Mononuclear cell (primary cell): ENCODE data around the gene TRPV6. TPM values are rescaled to one million over a fixed set of nuclear protein-coding genes. Genes with fewer than 3 reads are reported as not detected.

Source experiments
- H3K27me3 ChIP-seq: 2 replicates; pipeline ENCODE4 v1.6.0; 2011; ENCODE audit warnings: low read length, control low read depth; ENCODE audit not compliant: insufficient read depth
- H3K4me1 ChIP-seq: 2 replicates; pipeline ENCODE4 v1.5.1; 2011; ENCODE audit warnings: mild to moderate bottlenecking, low read length, control low read depth; ENCODE audit not compliant: insufficient read depth
- H3K4me3 ChIP-seq: 2 replicates; pipeline ENCODE4 v1.5.1; 2011; ENCODE audit warnings: mild to moderate bottlenecking, low read length, moderate library complexity
- H3K9me3 ChIP-seq: 2 replicates; pipeline ENCODE4 v1.5.1; 2011; ENCODE audit warnings: low read depth, mild to moderate bottlenecking, control low read depth, low read length
- total RNA-seq: library from RNA; depleted of rRNA; stranded (reverse); fragments of >200 nt; gene quantifications from one replicate; pipeline ENCODE4 v1.2.3, GENCODE V29; 2012

Gene TRPV6
- total RNA-seq, 1 donor: 0.10 TPM

GRCh38 chr7:142860968-142861367 is 24.6 kb downstream of the TRPV6 start:
- H3K4me3 ChIP-seq: no peak overlapping the region
- peaks cover 7% of the 10 kb centered on the region for H3K4me1 ChIP-seq
- no peaks in the 10 kb centered on the region for H3K27me3 ChIP-seq
- no peaks in the 10 kb centered on the region for H3K9me3 ChIP-seq

- H3K9me3 ChIP-seq: no peaks in the 10 kb centered on the region
- H3K4me3 ChIP-seq: no peak overlapping the region
- no peaks in the 10 kb centered on the region for H3K27me3 ChIP-seq
- H3K4me1 ChIP-seq: peaks cover 12% of the 10 kb centered on the region
These were observed 25.7 kb downstream of the TRPV6 start for GRCh38 chr7:142859829-142860228.

- H3K27me3 ChIP-seq: no peaks in the 10 kb centered on the region
- no peaks in the 10 kb centered on the region for H3K9me3 ChIP-seq
- H3K4me1 ChIP-seq: peaks cover 12% of the 10 kb centered on the region
- no peak overlapping the region for H3K4me3 ChIP-seq
These were observed 26.1 kb downstream of the TRPV6 start for GRCh38 chr7:142859411-142859810.

- H3K4me1 ChIP-seq: peaks cover 20% of the 10 kb centered on the region
- H3K27me3 ChIP-seq: no peaks in the 10 kb centered on the region
- no peak overlapping the region for H3K4me3 ChIP-seq
- H3K9me3 ChIP-seq: no peaks in the 10 kb centered on the region
These were observed 27.9 kb downstream of the TRPV6 start for GRCh38 chr7:142857625-142858024.

GRCh38 chr7:142856565-142857245 is 28.8 kb downstream of the TRPV6 start:
- no peak overlapping the region for H3K4me3 ChIP-seq
- H3K9me3 ChIP-seq: no peaks in the 10 kb centered on the region
- no peaks in the 10 kb centered on the region for H3K27me3 ChIP-seq
- H3K4me1 ChIP-seq: peaks cover 20% of the 10 kb centered on the region

- Histone ChIP-seq H3K27me3 (no peaks in the 10 kb centered on the region), H3K9me3 (no peaks in the 10 kb centered on the region), H3K4me3 (peak overlapping the region; percentile 84), H3K4me1 (peaks cover 20% of the 10 kb centered on the region)
These were observed 29.6 kb downstream of the TRPV6 start for GRCh38 chr7:142855756-142856564.

- no peaks in the 10 kb centered on the region for H3K27me3 ChIP-seq
- H3K9me3 ChIP-seq: no peaks in the 10 kb centered on the region
- H3K4me1 ChIP-seq: peaks cover 20% of the 10 kb centered on the region
- H3K4me3 ChIP-seq: peak overlapping the region; percentile 84
These were observed 30.3 kb downstream of the TRPV6 start for GRCh38 chr7:142855114-142855743.

GRCh38 chr7:142854372-142855113 is 31.0 kb downstream of the TRPV6 start, which contains the start of gene EPHB6:
Gene EPHB6, plus strand, starts transcription at chr7:142855076. Its CDS starts 8,152 bp downstream, at chr7:142863228.
- H3K4me3 ChIP-seq: peak within 1 kb of the TSS; percentile 84
- H3K27me3 ChIP-seq: no peaks in the 10 kb centered on the region
- no peaks in the 10 kb centered on the region for H3K9me3 ChIP-seq
- H3K4me1 ChIP-seq: peaks cover 20% of the 10 kb centered on the region

GRCh38 chr7:142853739-142854371 is 31.7 kb downstream of the TRPV6 start:
- H3K4me1 ChIP-seq: peaks cover 20% of the 10 kb centered on the region
- H3K27me3 ChIP-seq: no peaks in the 10 kb centered on the region
- no peaks in the 10 kb centered on the region for H3K9me3 ChIP-seq
- H3K4me3 ChIP-seq: peak overlapping the region; percentile 84

GRCh38 chr7:142851919-142852318 is 33.6 kb downstream of the TRPV6 start:
- Histone ChIP-seq H3K9me3 (no peaks in the 10 kb centered on the region), H3K4me1 (peaks cover 20% of the 10 kb centered on the region), H3K4me3 (no peak overlapping the region)

GRCh38 chr7:142851269-142851668 is 34.3 kb downstream of the TRPV6 start:
- Histone ChIP-seq H3K9me3 (no peaks in the 10 kb centered on the region), H3K4me3 (no peak overlapping the region), H3K27me3 (no peaks in the 10 kb centered on the region), H3K4me1 (peaks cover 20% of the 10 kb centered on the region)

More at GRCh38 chr7:142851919-142852318, 33.6 kb downstream of the TRPV6 start:
- no peaks in the 10 kb centered on the region for H3K27me3 ChIP-seq

- Histone ChIP-seq H3K4me3 (no peak overlapping the region), H3K27me3 (no peaks in the 10 kb centered on the region), H3K9me3 (no peaks in the 10 kb centered on the region), H3K4me1 (no peaks in the 10 kb centered on the region)
These were observed 38.2 kb downstream of the TRPV6 start for GRCh38 chr7:142847353-142847752.

GRCh38 chr7:142842251-142842766 is 43.2 kb downstream of the TRPV6 start:
- H3K4me1 ChIP-seq: no peaks in the 10 kb centered on the region
- H3K9me3 ChIP-seq: no peaks in the 10 kb centered on the region
- no peaks in the 10 kb centered on the region for H3K27me3 ChIP-seq
- H3K4me3 ChIP-seq: no peak overlapping the region
